ENCODE data around the gene HNMT. TPM values are rescaled to one million over a fixed set of nuclear protein-coding genes. Genes with fewer than 3 reads are reported as not detected.

HNMT gene
- polyA plus RNA-seq, 1 of the 3 experiments (the other 2 are of a cell fraction): 1.8 TPM

DNA sequence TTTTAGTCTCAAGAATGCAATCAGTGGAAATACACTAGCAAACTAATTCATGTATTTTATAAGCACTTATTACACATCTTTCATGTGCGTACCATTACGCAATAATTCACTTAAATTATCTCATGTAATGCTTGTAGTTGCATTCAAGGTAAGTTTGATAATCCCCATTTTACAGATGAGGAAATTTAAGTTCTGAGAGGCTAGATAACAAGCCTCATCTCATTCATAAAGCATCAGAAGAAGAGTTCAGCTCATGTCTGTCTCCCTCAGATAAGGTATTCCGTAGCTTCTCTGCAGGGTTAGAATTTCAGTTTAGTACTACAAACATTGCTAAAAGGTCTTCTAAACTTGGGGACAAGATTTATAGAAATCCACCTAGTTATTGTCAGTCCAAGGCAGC, 47.8 kb downstream of the HNMT start:
- CTCF ChIA-PET: no interaction called here
- DNase-seq: no peak
- no peak overlapping the region for H3K27ac ChIP-seq (ENCODE audit: low read depth in 2 of 2, low read length in 1 of 2)
- no peaks in the 10 kb centered on the region; a peak in 1 of 4 replicates for H3K4me1 ChIP-seq (ENCODE audit: control insufficient read depth in 1 of 2, insufficient read depth in 2 of 2, low read depth in 1 of 2, low read length in 1 of 2)
- H3K4me2 ChIP-seq: no peak overlapping the region
- H3F3A ChIP-seq (replicated peaks; ENCODE audit: insufficient read depth): no peaks in the 10 kb centered on the region
- no peaks in the 10 kb centered on the region for H3K36me3 ChIP-seq (replicated peaks in 1 of 2; ENCODE audit: control insufficient read depth in 1 of 2, insufficient read depth in 2 of 2, low read length in 1 of 2)
- H3K9me2 ChIP-seq: no peaks in the 10 kb centered on the region
- no peaks in the 10 kb centered on the region for H3K27me3 ChIP-seq (ENCODE audit: insufficient read depth)
- H3K9me3 ChIP-seq: no peaks in the 10 kb centered on the region
- H3K4me3 ChIP-seq (ENCODE audit: low read depth in 2 of 2, low read length in 1 of 2): no peak overlapping the region
- WGBS (ENCODE audit: low lambda C conversion rate): 90% methylated on average over 3 of the region's 3 CpGs
- TF ChIP-seq MXI1 (IDR thresholded peaks at IDR 0.05; ENCODE audit: low read depth, low read length) (no peak), GATA2 (CRISPR knock-in tag; IDR thresholded peaks at IDR 0.05) (no peak), FOXM1 (IDR thresholded peaks at IDR 0.05; ENCODE audit: low read depth) (no peak), NFIC (IDR thresholded peaks at IDR 0.05; ENCODE audit: borderline replicate concordance) (no peak), TAF1 (IDR thresholded peaks at IDR 0.05; ENCODE audit: borderline replicate concordance, low read depth, low read length) (no peak), SIN3A (IDR thresholded peaks at IDR 0.05; ENCODE audit: borderline replicate concordance, low read depth, low read length) (no peak), FOXJ3 (CRISPR knock-in tag; IDR thresholded peaks at IDR 0.05) (no peak), RCOR1 (IDR thresholded peaks at IDR 0.05; ENCODE audit: low read length) (no peak)
- TF ChIP-seq, protein P1, sequence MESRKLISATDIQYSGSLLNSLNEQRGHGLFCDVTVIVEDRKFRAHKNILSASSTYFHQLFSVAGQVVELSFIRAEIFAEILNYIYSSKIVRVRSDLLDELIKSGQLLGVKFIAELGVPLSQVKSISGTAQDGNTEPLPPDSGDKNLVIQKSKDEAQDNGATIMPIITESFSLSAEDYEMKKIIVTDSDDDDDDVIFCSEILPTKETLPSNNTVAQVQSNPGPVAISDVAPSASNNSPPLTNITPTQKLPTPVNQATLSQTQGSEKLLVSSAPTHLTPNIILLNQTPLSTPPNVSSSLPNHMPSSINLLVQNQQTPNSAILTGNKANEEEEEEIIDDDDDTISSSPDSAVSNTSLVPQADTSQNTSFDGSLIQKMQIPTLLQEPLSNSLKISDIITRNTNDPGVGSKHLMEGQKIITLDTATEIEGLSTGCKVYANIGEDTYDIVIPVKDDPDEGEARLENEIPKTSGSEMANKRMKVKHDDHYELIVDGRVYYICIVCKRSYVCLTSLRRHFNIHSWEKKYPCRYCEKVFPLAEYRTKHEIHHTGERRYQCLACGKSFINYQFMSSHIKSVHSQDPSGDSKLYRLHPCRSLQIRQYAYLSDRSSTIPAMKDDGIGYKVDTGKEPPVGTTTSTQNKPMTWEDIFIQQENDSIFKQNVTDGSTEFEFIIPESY (IDR thresholded peaks at IDR 0.05; ENCODE audit: borderline replicate concordance, low read depth): no peak
- TF ChIP-seq, protein P2, sequence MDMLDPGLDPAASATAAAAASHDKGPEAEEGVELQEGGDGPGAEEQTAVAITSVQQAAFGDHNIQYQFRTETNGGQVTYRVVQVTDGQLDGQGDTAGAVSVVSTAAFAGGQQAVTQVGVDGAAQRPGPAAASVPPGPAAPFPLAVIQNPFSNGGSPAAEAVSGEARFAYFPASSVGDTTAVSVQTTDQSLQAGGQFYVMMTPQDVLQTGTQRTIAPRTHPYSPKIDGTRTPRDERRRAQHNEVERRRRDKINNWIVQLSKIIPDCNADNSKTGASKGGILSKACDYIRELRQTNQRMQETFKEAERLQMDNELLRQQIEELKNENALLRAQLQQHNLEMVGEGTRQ (IDR thresholded peaks at IDR 0.05; ENCODE audit: borderline replicate concordance, low read depth, low read length): no peak
- H4K20me1 ChIP-seq (ENCODE audit: insufficient read depth): no peaks in the 10 kb centered on the region
- no peak overlapping the region for H2AFZ ChIP-seq (ENCODE audit: low read depth)
- no peaks in the 10 kb centered on the region for H3K79me2 ChIP-seq (ENCODE audit: insufficient read depth)
- POLR2A ChIA-PET: no interaction called here
- H3K9ac ChIP-seq: no peak overlapping the region

DNA sequence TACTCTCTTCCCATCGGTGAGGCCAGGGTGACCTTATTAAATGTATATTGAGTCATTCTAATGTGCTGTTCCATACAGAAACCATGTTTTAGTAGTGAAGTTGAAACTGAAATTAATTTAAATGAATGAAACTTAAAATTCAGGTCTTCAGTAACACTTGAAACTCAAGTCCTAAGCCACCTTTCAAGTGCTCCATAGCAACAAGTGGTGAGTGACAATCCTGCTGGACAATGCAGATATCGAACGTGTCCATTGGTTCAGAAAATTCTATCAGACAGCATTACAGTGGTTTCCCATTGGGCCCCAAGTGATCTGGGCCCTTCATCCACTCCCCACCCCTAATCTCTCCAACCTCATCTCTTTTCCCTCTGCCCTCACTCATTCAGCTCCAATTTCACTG, 48.7 kb downstream of the HNMT start:
- no peak for DNase-seq
- no peaks in the 10 kb centered on the region for H4K20me1 ChIP-seq (ENCODE audit: insufficient read depth)
- WGBS (ENCODE audit: low lambda C conversion rate): 86% methylated on average over 3 of the region's 3 CpGs
- no peak overlapping the region for H2AFZ ChIP-seq (ENCODE audit: low read depth)
- no peak overlapping the region for H3K4me3 ChIP-seq (ENCODE audit: low read depth in 2 of 2, low read length in 1 of 2)
- H3K4me1 ChIP-seq (ENCODE audit: control insufficient read depth in 1 of 2, insufficient read depth in 2 of 2, low read depth in 1 of 2, low read length in 1 of 2): no peaks in the 10 kb centered on the region; a peak in 1 of 4 replicates
- CTCF ChIA-PET: no interaction called here
- POLR2A ChIA-PET: no interaction called here
- no peak overlapping the region for H3K27ac ChIP-seq (ENCODE audit: low read depth in 2 of 2, low read length in 1 of 2)
- no peak overlapping the region for H3K4me2 ChIP-seq
- no peaks in the 10 kb centered on the region for H3K27me3 ChIP-seq (ENCODE audit: insufficient read depth)
- no peaks in the 10 kb centered on the region for H3K9me3 ChIP-seq
- H3K9me2 ChIP-seq: no peaks in the 10 kb centered on the region
- H3K9ac ChIP-seq: no peak overlapping the region
- no peaks in the 10 kb centered on the region for H3K36me3 ChIP-seq (replicated peaks in 1 of 2; ENCODE audit: control insufficient read depth in 1 of 2, insufficient read depth in 2 of 2, low read length in 1 of 2)
- H3F3A ChIP-seq (replicated peaks; ENCODE audit: insufficient read depth): no peaks in the 10 kb centered on the region
- no peaks in the 10 kb centered on the region for H3K79me2 ChIP-seq (ENCODE audit: insufficient read depth)
- TF ChIP-seq, protein P3, sequence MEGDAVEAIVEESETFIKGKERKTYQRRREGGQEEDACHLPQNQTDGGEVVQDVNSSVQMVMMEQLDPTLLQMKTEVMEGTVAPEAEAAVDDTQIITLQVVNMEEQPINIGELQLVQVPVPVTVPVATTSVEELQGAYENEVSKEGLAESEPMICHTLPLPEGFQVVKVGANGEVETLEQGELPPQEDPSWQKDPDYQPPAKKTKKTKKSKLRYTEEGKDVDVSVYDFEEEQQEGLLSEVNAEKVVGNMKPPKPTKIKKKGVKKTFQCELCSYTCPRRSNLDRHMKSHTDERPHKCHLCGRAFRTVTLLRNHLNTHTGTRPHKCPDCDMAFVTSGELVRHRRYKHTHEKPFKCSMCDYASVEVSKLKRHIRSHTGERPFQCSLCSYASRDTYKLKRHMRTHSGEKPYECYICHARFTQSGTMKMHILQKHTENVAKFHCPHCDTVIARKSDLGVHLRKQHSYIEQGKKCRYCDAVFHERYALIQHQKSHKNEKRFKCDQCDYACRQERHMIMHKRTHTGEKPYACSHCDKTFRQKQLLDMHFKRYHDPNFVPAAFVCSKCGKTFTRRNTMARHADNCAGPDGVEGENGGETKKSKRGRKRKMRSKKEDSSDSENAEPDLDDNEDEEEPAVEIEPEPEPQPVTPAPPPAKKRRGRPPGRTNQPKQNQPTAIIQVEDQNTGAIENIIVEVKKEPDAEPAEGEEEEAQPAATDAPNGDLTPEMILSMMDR (IDR thresholded peaks at IDR 0.05): no peak
- TF ChIP-seq, protein P4, sequence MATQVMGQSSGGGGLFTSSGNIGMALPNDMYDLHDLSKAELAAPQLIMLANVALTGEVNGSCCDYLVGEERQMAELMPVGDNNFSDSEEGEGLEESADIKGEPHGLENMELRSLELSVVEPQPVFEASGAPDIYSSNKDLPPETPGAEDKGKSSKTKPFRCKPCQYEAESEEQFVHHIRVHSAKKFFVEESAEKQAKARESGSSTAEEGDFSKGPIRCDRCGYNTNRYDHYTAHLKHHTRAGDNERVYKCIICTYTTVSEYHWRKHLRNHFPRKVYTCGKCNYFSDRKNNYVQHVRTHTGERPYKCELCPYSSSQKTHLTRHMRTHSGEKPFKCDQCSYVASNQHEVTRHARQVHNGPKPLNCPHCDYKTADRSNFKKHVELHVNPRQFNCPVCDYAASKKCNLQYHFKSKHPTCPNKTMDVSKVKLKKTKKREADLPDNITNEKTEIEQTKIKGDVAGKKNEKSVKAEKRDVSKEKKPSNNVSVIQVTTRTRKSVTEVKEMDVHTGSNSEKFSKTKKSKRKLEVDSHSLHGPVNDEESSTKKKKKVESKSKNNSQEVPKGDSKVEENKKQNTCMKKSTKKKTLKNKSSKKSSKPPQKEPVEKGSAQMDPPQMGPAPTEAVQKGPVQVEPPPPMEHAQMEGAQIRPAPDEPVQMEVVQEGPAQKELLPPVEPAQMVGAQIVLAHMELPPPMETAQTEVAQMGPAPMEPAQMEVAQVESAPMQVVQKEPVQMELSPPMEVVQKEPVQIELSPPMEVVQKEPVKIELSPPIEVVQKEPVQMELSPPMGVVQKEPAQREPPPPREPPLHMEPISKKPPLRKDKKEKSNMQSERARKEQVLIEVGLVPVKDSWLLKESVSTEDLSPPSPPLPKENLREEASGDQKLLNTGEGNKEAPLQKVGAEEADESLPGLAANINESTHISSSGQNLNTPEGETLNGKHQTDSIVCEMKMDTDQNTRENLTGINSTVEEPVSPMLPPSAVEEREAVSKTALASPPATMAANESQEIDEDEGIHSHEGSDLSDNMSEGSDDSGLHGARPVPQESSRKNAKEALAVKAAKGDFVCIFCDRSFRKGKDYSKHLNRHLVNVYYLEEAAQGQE (IDR thresholded peaks at IDR 0.05; ENCODE audit: low read depth, low read length): no peak
- TF ChIP-seq, protein P1 (IDR thresholded peaks at IDR 0.05; ENCODE audit: borderline replicate concordance, low read depth): no peak
- no peak for TF ChIP-seq GABPA (IDR thresholded peaks at IDR 0.05; ENCODE audit: low read depth)
- no peak for TF ChIP-seq EZH2phosphoT487 (IDR thresholded peaks at IDR 0.05; ENCODE audit: borderline replicate concordance, low read depth)
- TF ChIP-seq, protein P5, sequence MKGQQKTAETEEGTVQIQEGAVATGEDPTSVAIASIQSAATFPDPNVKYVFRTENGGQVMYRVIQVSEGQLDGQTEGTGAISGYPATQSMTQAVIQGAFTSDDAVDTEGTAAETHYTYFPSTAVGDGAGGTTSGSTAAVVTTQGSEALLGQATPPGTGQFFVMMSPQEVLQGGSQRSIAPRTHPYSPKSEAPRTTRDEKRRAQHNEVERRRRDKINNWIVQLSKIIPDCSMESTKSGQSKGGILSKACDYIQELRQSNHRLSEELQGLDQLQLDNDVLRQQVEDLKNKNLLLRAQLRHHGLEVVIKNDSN (IDR thresholded peaks at IDR 0.05; ENCODE audit: borderline replicate concordance, low read depth): no peak
- no peak for TF ChIP-seq FOXM1 (IDR thresholded peaks at IDR 0.05; ENCODE audit: low read depth)
- TF ChIP-seq YY1 (IDR thresholded peaks at IDR 0.05; ENCODE audit: low read depth): no peak

All from SK-N-SH (cell line).